ENCODE results near the gene CLPTM1.

CLPTM1 gene

DNA sequence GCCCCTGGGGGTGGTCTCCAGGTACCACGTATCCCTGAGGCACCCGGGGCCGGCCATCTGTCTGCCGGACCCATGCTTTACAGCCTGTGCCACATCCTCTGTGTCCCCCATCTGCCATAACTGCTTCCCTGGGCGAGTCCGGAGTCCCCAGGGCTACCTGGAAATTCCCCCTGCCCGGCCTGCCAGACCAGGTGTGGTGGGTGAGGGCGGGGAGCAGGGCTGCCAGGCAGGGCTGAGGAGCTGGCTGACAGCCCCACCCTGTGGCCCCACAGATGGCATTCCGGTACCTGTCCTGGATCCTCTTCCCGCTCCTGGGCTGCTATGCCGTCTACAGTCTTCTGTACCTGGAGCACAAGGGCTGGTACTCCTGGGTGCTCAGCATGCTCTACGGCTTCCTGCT, 35.8 kb downstream of the CLPTM1 start:
- TF ChIP-seq NFIC (IDR thresholded peaks at IDR 0.05): no peak
- no peak for TF ChIP-seq MAX (IDR thresholded peaks at IDR 0.05)
- TF ChIP-seq CEBPB (IDR thresholded peaks at IDR 0.05): no peak
- TF ChIP-seq TAF1 (IDR thresholded peaks at IDR 0.05; ENCODE audit: low read depth): no peak
- no peak for TF ChIP-seq EP300 (IDR thresholded peaks at IDR 0.05; ENCODE audit: borderline replicate concordance)
- no peak for TF ChIP-seq ZBTB7A (IDR thresholded peaks at IDR 0.05; ENCODE audit: low read depth)
- no peak for TF ChIP-seq EGR1 (IDR thresholded peaks at IDR 0.05)
- no peak for TF ChIP-seq FOXM1 (IDR thresholded peaks at IDR 0.05; ENCODE audit: borderline replicate concordance, low read depth)
- TF ChIP-seq TEAD4 (IDR thresholded peaks at IDR 0.05): no peak
- no peak for TF ChIP-seq YY1 (IDR thresholded peaks at IDR 0.05; ENCODE audit: low read depth)
- no peak for TF ChIP-seq TCF12 (IDR thresholded peaks at IDR 0.05; ENCODE audit: low read depth)

DNA sequence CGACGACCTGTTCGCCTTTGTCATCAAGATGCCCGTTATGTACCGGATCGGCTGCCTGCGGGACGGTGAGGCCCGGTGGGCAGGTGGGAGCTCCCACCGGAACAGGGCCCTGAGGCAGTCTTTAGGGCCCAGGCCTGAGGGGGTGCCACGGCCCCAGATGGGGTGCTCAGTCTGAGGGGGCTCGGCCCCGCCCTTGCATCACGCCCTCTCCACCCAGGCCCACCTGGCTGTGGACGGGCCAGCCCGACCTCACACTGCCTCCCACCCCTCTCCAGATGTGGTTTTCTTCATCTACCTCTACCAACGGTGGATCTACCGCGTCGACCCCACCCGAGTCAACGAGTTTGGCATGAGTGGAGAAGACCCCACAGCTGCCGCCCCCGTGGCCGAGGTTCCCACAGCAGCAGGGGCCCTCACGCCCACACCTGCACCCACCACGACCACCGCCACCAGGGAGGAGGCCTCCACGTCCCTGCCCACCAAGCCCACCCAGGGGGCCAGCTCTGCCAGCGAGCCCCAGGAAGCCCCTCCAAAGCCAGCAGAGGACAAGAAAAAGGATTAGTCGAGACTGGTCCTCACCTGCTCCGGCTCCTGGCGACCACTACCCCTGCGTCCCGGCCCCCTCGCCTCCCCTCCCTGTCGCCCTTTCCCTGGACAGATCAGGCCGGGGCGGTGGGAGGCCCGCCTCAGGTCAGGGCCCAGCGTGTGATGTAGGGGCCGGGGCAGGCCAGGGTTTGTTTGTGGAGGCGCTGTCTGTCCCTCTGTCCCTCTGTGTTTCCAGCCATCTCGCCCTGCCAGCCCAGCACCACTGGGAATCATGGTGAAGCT, 37.4 kb downstream of the CLPTM1 start:
- no peak for TF ChIP-seq USF1 (IDR thresholded peaks at IDR 0.05)
- no peak for TF ChIP-seq TCF12 (IDR thresholded peaks at IDR 0.05; ENCODE audit: low read depth)
- TF ChIP-seq CEBPB (IDR thresholded peaks at IDR 0.05): no peak
- TF ChIP-seq ZBTB7A (IDR thresholded peaks at IDR 0.05; ENCODE audit: low read depth): no peak
- no peak for TF ChIP-seq NFIC (IDR thresholded peaks at IDR 0.05)
- no peak for TF ChIP-seq REST (IDR thresholded peaks at IDR 0.05; ENCODE audit: low read depth)
- no peak for TF ChIP-seq RAD21 (IDR thresholded peaks at IDR 0.05; ENCODE audit: low read depth)
- TF ChIP-seq EP300 (IDR thresholded peaks at IDR 0.05; ENCODE audit: borderline replicate concordance): no peak
- TF ChIP-seq CREB1 (IDR thresholded peaks at IDR 0.05; ENCODE audit: low read depth): no peak
- no peak for TF ChIP-seq EGR1 (IDR thresholded peaks at IDR 0.05)
- TF ChIP-seq FOXM1 (IDR thresholded peaks at IDR 0.05; ENCODE audit: borderline replicate concordance, low read depth): no peak
- TF ChIP-seq YY1 (IDR thresholded peaks at IDR 0.05; ENCODE audit: low read depth): no peak
- no peak for TF ChIP-seq MAX (IDR thresholded peaks at IDR 0.05)
- TF ChIP-seq TAF1 (IDR thresholded peaks at IDR 0.05; ENCODE audit: low read depth): no peak

DNA sequence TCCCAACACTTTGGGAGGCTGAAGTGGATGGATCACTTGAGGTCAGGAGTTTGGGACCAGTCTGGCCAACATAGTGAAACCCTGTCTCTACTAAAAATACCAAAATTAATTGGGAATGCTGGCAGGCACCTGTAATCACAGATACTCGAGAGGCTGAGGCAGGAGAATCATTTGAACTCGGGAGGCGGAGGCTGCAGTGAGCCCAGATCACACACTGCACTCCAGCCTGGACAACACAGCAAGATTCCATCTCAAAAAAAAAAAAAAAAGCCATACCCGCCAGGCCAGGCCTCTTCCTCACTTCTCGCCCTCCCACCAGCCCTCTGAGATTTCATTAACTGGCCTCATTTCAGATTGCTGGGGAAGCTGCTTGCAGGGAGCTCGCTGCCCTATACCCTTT, 38.3 kb downstream of the CLPTM1 start:
- no peak for TF ChIP-seq EP300 (IDR thresholded peaks at IDR 0.05; ENCODE audit: borderline replicate concordance)
- no peak for TF ChIP-seq ZBTB7A (IDR thresholded peaks at IDR 0.05; ENCODE audit: low read depth)
- no peak for TF ChIP-seq REST (IDR thresholded peaks at IDR 0.05; ENCODE audit: low read depth)

DNA sequence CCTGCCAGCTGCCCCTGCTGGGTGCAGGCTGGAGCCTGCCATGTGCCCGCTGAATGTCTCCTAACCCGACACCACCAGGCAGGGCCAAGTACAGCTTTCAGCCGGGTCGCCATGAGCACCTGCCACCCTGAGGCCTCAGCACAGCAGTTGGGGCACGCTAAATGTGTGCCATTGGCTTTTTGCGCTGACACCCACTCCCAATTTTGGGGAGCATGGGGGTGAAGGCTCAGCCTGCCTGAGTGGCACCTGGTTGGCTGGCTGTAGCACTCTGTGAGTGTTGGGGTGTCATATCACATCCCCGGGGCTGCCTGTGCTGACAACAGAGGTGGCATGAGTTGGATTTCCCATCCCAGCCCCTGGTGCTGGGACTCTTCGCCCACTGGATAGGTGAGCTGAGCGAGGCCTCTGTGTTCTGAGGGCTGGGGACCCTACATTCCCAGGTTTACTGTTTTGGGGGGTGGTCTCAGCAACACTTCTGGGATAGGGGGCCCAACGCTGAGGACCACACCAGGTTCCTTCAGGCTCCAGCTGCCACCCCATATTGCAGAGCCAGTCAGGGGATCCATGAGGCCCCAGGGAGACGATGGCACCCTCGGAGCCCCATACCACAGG, 38.9 kb downstream of the CLPTM1 start:
- no peak for TF ChIP-seq CREB1 (IDR thresholded peaks at IDR 0.05; ENCODE audit: low read depth)
- TF ChIP-seq RAD21 (IDR thresholded peaks at IDR 0.05; ENCODE audit: low read depth): no peak
- no peak for TF ChIP-seq NFIC (IDR thresholded peaks at IDR 0.05)
- no peak for TF ChIP-seq MAX (IDR thresholded peaks at IDR 0.05)
- TF ChIP-seq TAF1 (IDR thresholded peaks at IDR 0.05; ENCODE audit: low read depth): no peak
- no peak for TF ChIP-seq REST (IDR thresholded peaks at IDR 0.05; ENCODE audit: low read depth)
- no peak for TF ChIP-seq USF1 (IDR thresholded peaks at IDR 0.05)
- no peak for TF ChIP-seq FOXM1 (IDR thresholded peaks at IDR 0.05; ENCODE audit: borderline replicate concordance, low read depth)
- TF ChIP-seq EGR1 (IDR thresholded peaks at IDR 0.05): no peak

Data from Ishikawa (cell line).